ENCODE measurements around the gene LIM2. TPM values are rescaled to one million over a fixed set of nuclear protein-coding genes. Genes with fewer than 3 reads are reported as not detected.

LIM2 gene
- total RNA-seq, 2 donors from 2014 or later = not detected

DNA sequence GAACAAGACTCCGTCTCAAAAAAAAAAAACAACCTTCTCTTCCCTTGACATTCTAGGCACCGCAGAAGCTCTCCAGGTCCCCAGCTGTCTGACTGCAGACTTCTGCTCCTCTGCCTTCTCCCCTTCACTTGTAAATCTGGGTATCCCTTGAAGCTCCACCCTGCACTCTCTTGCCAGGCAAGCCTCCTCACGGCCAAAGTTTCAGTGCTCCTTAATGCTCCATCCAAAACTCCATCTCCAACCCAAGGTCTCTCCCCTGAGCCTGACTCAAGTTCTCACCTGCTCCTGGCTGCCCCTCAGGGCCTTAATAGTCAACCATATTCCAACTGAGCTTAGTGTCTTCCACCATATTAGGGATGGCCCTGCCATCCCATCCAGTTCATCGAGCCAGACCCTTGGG lies 17.5 kb downstream of the LIM2 start:
- no peak overlapping the region for H3K27ac ChIP-seq
- no peaks in the 10 kb centered on the region for H3K27me3 ChIP-seq
- intact Hi-C loops (cut with DNase I) = no loop called here
- peaks cover 15% of the 10 kb centered on the region for H3K4me1 ChIP-seq
- H3K36me3 ChIP-seq (replicated peaks in 1 of 2; ENCODE audit: insufficient read depth in 1 of 2, low read depth in 2 of 2) = no peaks in the 10 kb centered on the region
- ATAC-seq = no peak
- TF ChIP-seq, protein P1, sequence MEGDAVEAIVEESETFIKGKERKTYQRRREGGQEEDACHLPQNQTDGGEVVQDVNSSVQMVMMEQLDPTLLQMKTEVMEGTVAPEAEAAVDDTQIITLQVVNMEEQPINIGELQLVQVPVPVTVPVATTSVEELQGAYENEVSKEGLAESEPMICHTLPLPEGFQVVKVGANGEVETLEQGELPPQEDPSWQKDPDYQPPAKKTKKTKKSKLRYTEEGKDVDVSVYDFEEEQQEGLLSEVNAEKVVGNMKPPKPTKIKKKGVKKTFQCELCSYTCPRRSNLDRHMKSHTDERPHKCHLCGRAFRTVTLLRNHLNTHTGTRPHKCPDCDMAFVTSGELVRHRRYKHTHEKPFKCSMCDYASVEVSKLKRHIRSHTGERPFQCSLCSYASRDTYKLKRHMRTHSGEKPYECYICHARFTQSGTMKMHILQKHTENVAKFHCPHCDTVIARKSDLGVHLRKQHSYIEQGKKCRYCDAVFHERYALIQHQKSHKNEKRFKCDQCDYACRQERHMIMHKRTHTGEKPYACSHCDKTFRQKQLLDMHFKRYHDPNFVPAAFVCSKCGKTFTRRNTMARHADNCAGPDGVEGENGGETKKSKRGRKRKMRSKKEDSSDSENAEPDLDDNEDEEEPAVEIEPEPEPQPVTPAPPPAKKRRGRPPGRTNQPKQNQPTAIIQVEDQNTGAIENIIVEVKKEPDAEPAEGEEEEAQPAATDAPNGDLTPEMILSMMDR (IDR thresholded peaks at IDR 0.05) = no peak
- TF ChIP-seq POLR2A (IDR thresholded peaks at IDR 0.05) = no peak
- WGBS, 2 donors = 71 to 75% methylated on average over 4 of the region's 4 CpGs
- DNase-seq = no peak
- H3K4me3 ChIP-seq = no peak overlapping the region
- H3K9me3 ChIP-seq = no peaks in the 10 kb centered on the region

DNA sequence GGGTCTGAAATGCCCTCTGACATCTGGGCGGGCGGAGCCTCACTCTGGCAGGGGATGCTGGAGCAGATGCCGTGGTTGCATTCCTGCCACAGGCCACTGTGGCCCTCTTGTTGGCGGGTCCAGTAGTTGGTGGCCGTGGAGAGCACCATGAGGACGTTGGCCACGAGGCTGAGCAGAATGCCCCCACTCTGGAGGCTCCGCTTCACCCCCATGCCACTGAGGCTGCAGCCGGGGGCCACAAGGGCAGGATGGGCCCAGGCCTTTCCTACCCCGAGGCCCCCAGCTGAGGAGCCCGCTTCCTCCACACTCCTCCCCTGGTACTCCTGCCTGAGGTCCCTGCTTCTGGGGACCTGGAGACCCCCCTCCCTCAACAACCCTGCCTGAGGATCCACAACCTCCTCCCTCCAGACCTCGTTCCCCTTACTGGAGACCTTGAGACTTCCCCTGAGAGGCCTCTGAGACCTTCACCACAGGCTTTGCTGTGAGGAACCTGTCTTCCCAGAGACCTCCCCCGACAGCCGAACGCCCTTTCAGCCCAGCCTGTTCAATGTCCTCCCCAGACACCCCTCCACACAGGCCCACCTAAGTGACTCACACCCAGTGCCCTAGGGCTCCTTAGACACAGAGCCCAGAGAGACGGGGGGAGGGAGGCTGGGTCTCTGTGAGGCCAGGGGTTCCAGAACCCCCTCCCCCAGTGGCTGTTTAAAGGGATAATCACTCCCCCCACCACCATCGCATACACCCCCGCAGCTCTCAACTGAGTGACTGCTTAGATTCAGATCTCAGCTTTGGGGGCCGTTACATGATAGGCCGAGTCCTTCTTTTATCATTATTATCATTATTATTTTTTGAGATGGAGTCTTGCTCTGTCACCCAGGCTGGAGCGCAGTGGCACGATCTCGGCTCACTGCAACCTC lies 19.1 kb downstream of the LIM2 start, which contains the start of gene CLDND2:
Gene CLDND2, minus strand, starts transcription at position 638 of the 917 bp plus-strand sequence. Its CDS starts 426 bp downstream, at position 212.
- peaks cover 30% of the 10 kb centered on the region for H3K4me1 ChIP-seq
- ATAC-seq = no peak
- intact Hi-C loops (cut with DNase I) = no loop called here
- no peaks in the 10 kb centered on the region for H3K9me3 ChIP-seq
- no peaks in the 10 kb centered on the region for H3K36me3 ChIP-seq (replicated peaks in 1 of 2; ENCODE audit: insufficient read depth in 1 of 2, low read depth in 2 of 2)
- peak within 1 kb of the TSS in 1 of 2 donors; percentile 53 for H3K4me3 ChIP-seq
- no peaks in the 10 kb centered on the region for H3K27me3 ChIP-seq
- WGBS, 2 donors = 68 to 83% methylated on average over 9 to 23 of the region's 23 CpGs
- TF ChIP-seq, protein P1 (IDR thresholded peaks at IDR 0.05) = no peak
- TF ChIP-seq POLR2A (IDR thresholded peaks at IDR 0.05) = no peak
- peak within 1 kb of the TSS; percentile 19 to 98 (median 64) for H3K27ac ChIP-seq
- DNase-seq = no peak

DNA sequence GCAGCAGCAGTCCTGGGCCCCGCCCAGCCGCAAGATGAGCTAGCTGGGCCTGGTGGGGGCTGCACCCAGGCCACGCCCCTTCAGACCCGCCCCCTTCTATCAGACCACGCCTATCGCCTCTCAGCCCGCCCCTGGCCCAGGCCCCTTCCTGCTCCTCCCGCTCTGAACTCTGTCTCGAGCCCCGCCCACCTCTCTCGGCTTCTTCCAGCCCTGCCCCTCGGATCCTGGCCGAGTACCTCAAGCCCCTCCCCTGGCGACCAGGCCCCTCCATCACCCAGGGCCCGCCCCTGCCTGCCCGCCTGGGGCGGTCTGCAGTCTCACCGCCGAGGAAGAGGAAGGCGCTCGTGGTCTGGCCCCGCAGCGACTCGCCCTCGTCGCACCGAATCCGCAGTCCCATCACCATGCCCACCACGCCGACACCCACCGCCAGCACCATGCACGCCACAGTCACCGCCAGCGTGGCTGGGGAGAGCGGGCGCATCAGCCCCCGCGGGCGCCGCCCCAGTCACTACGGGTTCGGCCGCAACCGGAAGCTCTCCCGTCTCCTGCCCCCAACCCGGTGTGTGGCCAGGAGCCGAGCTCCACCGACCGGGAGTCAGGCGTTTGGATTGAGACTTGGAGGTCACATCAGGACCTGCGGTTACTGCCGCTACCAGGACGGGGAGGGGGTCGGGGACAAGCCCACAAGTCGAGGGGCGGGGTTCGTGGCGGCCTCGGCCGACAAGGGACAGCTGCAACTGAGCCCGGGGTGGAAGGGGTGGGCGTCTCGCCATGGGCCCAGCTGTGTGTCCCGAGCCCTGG lies 20.0 kb downstream of the LIM2 start:
- intact Hi-C loops (cut with DNase I) = no loop called here
- H3K27ac ChIP-seq = peak overlapping the region; percentile 94 to 99 (median 98)

DNA sequence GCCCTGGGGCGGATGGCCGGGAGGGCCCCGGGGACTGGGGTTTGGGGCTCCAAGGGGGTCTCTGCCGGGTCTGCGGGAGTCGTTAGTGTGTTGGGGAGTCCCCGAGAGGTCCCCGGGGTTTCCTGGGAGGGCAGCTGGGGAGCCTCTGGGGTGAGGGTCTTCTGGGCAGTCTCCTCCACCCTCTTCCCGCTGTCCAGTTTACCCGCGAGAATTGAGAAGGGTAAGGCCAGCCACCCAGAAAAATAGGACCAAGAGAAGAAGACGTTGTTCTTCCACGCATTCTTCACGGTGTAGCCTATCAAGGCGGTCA lies 20.6 kb downstream of the LIM2 start:
- Histone ChIP-seq H3K27ac (peak overlapping the region; percentile 94 to 99 (median 98)), H3K27me3 (no peaks in the 10 kb centered on the region), H3K36me3 (replicated peaks in 1 of 2; ENCODE audit: insufficient read depth in 1 of 2, low read depth in 2 of 2) (no peaks in the 10 kb centered on the region), H3K4me3 (peak overlapping the region; percentile 51 to 61), H3K9me3 (no peaks in the 10 kb centered on the region), H3K4me1 (peaks cover 43% of the 10 kb centered on the region)
- TF ChIP-seq POLR2A (IDR thresholded peaks at IDR 0.05) = peak; percentile 88 to 90 (median 89)
- TF ChIP-seq, protein P1 (IDR thresholded peaks at IDR 0.05) = no peak
- WGBS, 2 donors = 0 to 1% methylated on average over 6 to 15 of the region's 15 CpGs
- intact Hi-C loops (cut with DNase I) = no loop called here
- ATAC-seq = no peak
- no peak for DNase-seq

More for the DNA sequence above, 20.0 kb downstream of the LIM2 start:
- H3K27me3 ChIP-seq = no peaks in the 10 kb centered on the region
- WGBS, 2 donors = 0 to 2% methylated on average over 7 to 59 of the region's 64 CpGs
- H3K9me3 ChIP-seq = no peaks in the 10 kb centered on the region
- TF ChIP-seq, protein P1 (IDR thresholded peaks at IDR 0.05) = no peak
- peak in 1 of 3 donors; percentile 36 for TF ChIP-seq POLR2A (IDR thresholded peaks at IDR 0.05)
- peak; percentile 98 to 99 (median 99) for DNase-seq
- peak overlapping the region in 1 of 2 donors; percentile 53 for H3K4me3 ChIP-seq
- H3K36me3 ChIP-seq (replicated peaks in 1 of 2; ENCODE audit: insufficient read depth in 1 of 2, low read depth in 2 of 2) = no peaks in the 10 kb centered on the region
- ATAC-seq = peak; percentile 88
- H3K4me1 ChIP-seq = peaks cover 37% of the 10 kb centered on the region

Data from body of pancreas (tissue), 4 donors.